HepG2 (cell line): Measurements from ENCODE around the gene SLC13A5. TPM values are rescaled to one million over a fixed set of nuclear protein-coding genes. Genes with fewer than 3 reads are reported as not detected.
A peak's percentile ranks its signal among the peaks of the same experiment; 100 is the strongest.

Experiments used
- DR1 ChIP-seq: sonication (generic); formaldehyde crosslinking; IDR thresholded peaks from 2 replicates; pipeline ENCODE4 v1.8.0; 2021; ENCODE audit warnings: mild to moderate bottlenecking, missing genetic modification reagents, inconsistent platforms
- ETV5 ChIP-seq: IDR thresholded peaks from 2 replicates; pipeline ENCODE4 v1.6.1; 2018; ENCODE audit warnings: missing biosample characterization, missing genetic modification reagents, inconsistent platforms, borderline replicate concordance
- HINFP ChIP-seq: sonication (generic); formaldehyde crosslinking; IDR thresholded peaks from 2 replicates; pipeline ENCODE4 v1.4.0; 2020; ENCODE audit warnings: low read depth, mild to moderate bottlenecking, missing genetic modification reagents
- MED1 ChIP-seq: sonication (generic); formaldehyde crosslinking; IDR thresholded peaks from 2 replicates; pipeline ENCODE4 v1.4.0; 2020; ENCODE audit warnings: missing genetic modification reagents
- SOX6 ChIP-seq, 2 experiments: fragments of 450-650 bp in 1 of 2; sonication (generic) in 1 of 2; formaldehyde crosslinking in 1 of 2; IDR thresholded peaks; 2 replicates each; pipeline versions ENCODE4 v1.4.0 to v1.6.1; 2017 to 2020; ENCODE audit warnings: antibody characterized with exemption in 1 of 2, mild to moderate bottlenecking in 1 of 2, missing genetic modification reagents in 1 of 2
- SPEN ChIP-seq: sonication (generic); formaldehyde crosslinking; IDR thresholded peaks from 2 replicates; pipeline ENCODE4 v1.5.1; 2020; ENCODE audit warnings: low read depth, mild to moderate bottlenecking, missing genetic modification reagents
- THRA ChIP-seq: sonication (generic); formaldehyde crosslinking; IDR thresholded peaks from 2 replicates; pipeline ENCODE4 v1.4.0; 2020; ENCODE audit warnings: missing genetic modification reagents, borderline replicate concordance
- ZBTB20 ChIP-seq: sonication (generic); formaldehyde crosslinking; IDR thresholded peaks from 2 replicates; pipeline ENCODE4 v1.8.1; 2023; ENCODE audit warnings: missing genetic modification reagents, low read depth, mild to moderate bottlenecking, borderline replicate concordance
- ZBTB44 ChIP-seq: sonication (generic); formaldehyde crosslinking; IDR thresholded peaks from 2 replicates; pipeline ENCODE4 v1.4.0; 2020; ENCODE audit warnings: missing genetic modification reagents
- ZFP36L1 ChIP-seq: sonication (generic); formaldehyde crosslinking; IDR thresholded peaks from 2 replicates; pipeline ENCODE4 v1.8.0; 2022; ENCODE audit warnings: mild to moderate bottlenecking, missing genetic modification reagents, moderate library complexity
- ZFY ChIP-seq: sonication (generic); formaldehyde crosslinking; IDR thresholded peaks from 2 replicates; pipeline ENCODE4 v1.4.0; 2020; ENCODE audit warnings: missing genetic modification reagents
- ZNF512B ChIP-seq: sonication (generic); formaldehyde crosslinking; IDR thresholded peaks from 2 replicates; pipeline ENCODE4 v1.5.1; 2020; ENCODE audit warnings: missing genetic modification reagents, mild to moderate bottlenecking, borderline replicate concordance
- ZNF678 ChIP-seq: sonication (generic); formaldehyde crosslinking; IDR thresholded peaks from 2 replicates; pipeline ENCODE4 v1.4.0; 2020; ENCODE audit warnings: mild to moderate bottlenecking, missing genetic modification reagents
- ZNF792 ChIP-seq: IDR thresholded peaks from 2 replicates; pipeline ENCODE4 v1.6.1; 2016
- ZUFSP ChIP-seq: sonication (generic); formaldehyde crosslinking; IDR thresholded peaks from 2 replicates; pipeline ENCODE4 v1.9.0; 2021; ENCODE audit warnings: missing genetic modification reagents, mild to moderate bottlenecking, borderline replicate concordance
- polyA plus RNA-seq, 8 experiments: library from polyadenylated mRNA; depleted of rRNA in 3 of 8; stranded (reverse) in 7 of 8; unstranded in 1 of 8; fragments of >200 nt; fragmentation: Illumina TruSeq in 4 of 8; extraction: Trizol in 4 of 8; gene quantifications; 2 replicates each; pipeline versions ENCODE4 v1.2.1 to v1.2.3, GENCODE V29; 2011 to 2016; ENCODE audit warnings: low read depth in 4 of 8, missing spikeins in 1 of 8, mixed read lengths in 1 of 8; ENCODE audit not compliant: insufficient read depth in 1 of 8
- total RNA-seq, 5 experiments: library from RNA; depleted of rRNA; stranded (reverse); fragments of >200 nt; fragmentation: Illumina TruSeq; extraction: Trizol; gene quantifications; 2 replicates each; pipeline ENCODE4 v1.2.3, GENCODE V29; 2016; ENCODE audit warnings: low read depth in 1 of 5

SLC13A5 gene
- total and polyA plus RNA-seq, 2 of the 13 experiments (the other 11 are each of a cell fraction or from before 2014, with no cell fraction given), result 42.8 to 310 TPM

GRCh38 chr17:6640536-6641246 lies 72.5 kb downstream of the SLC13A5 start, which contains the start of the genes KIAA0753 and TXNDC17 (continued):
- TF ChIP-seq ZNF512B, result no peak
- no peak for TF ChIP-seq ZBTB44
- TF ChIP-seq ZNF792 (CRISPR knock-in tag), result peak; percentile 50; the same call in 1 of the 2 replicates
- TF ChIP-seq SPEN (CRISPR knock-in tag), result peak; percentile 70
- TF ChIP-seq MED1 (CRISPR knock-in tag), result peak; percentile 75
- TF ChIP-seq SOX6 (IDR thresholded peaks at IDR 0.05), result no peak
- no peak; the same call in 1 of the 2 replicates for TF ChIP-seq SOX6 (CRISPR knock-in tag; IDR thresholded peaks at IDR 0.05)
- no peak; the same call in 1 of the 2 replicates for TF ChIP-seq THRA
- TF ChIP-seq ZNF678 (CRISPR knock-in tag), result no peak
- TF ChIP-seq ZFY (CRISPR knock-in tag), result peak; percentile 95
- peak; percentile 71 for TF ChIP-seq ETV5 (CRISPR knock-in tag)
- peak; percentile 78; the same call in 1 of the 2 replicates for TF ChIP-seq ZFP36L1 (CRISPR knock-in tag)
- no peak for TF ChIP-seq ZUFSP (CRISPR knock-in tag)
- 0 out of 2 replicates have a peak, but pooled peaks have one; percentile 60 for TF ChIP-seq ZBTB20
- peak; percentile 77; the same call in 1 of the 2 replicates for TF ChIP-seq DR1 (CRISPR knock-in tag)
- peak; percentile 72; the same call in 1 of the 2 replicates for TF ChIP-seq HINFP (CRISPR knock-in tag)
